K562 (cell line): ENCODE data around the gene HTR2B. TPM values are rescaled to one million over a fixed set of nuclear protein-coding genes. Genes with fewer than 3 reads are reported as not detected.

Experiments used
- ATAC-seq: fragments of 200-7000 bp; cut with Tn5 transposase; 3 replicates; pipeline ENCODE4 v1.9.1; 2020; ENCODE audit warnings: moderate library complexity
- BruUV-seq: library from RNA; stranded (reverse); fragments of 400-500 nt; replicated peaks from 2 replicates; lab custom pipeline; 2021; lab: Mats Ljungman, UMichigan
- CTCF ChIA-PET: fragments of 300-600 bp; formaldehyde crosslinking; extraction: SDS; loops from one replicate; lab custom pipeline; 2021; ENCODE audit warnings: low intra/inter-chr PET ratio; lab: Yijun Ruan, JAX
- POLR2A ChIA-PET: fragments of 300-600, 350-650 bp; sonication (Branson Sonifier 250); formaldehyde crosslinking; extraction: SDS; loops from one replicate; lab custom pipeline; 2021; ENCODE audit warnings: antibody characterized with exemption, inconsistent platforms; lab: Yijun Ruan, JAX
- DNase-seq, 4 experiments: peaks; one replicate each; pipeline versions ENCODE4 v3.0.0 to v3.0.0-alpha.2; 2011 to 2018; ENCODE audit warnings: low spot score in 3 of 4, mixed read lengths in 3 of 4; ENCODE audit errors: extremely low read depth in 1 of 4
- FAIRE-seq: peaks from 2 replicates; lab custom pipeline; 2011; peaks lifted over from hg19 to GRCh38; lab: Jason Lieb, UNC
- H2AFZ ChIP-seq: 2 replicates; pipeline ENCODE4 v1.6.0; 2011; ENCODE audit warnings: low read depth, low read length, control low read depth, inconsistent platforms
- H3K27ac ChIP-seq: fragments of 200-600 bp; 3 replicates; pipeline ENCODE4 v1.8.0; 2011; ENCODE audit warnings: low read depth, mild to moderate bottlenecking, control low read depth, inconsistent platforms, low read length, moderate library complexity, mixed read lengths; ENCODE audit errors: extremely low read depth
- H3K27me3 ChIP-seq, 2 experiments: fragments of 300-600 bp in 1 of 2; 2 replicates in 1 of 2; 3 replicates in 1 of 2; pipeline versions ENCODE4 v1.6.0 to v1.8.0; 2011; ENCODE audit warnings: inconsistent platforms in 2 of 2, low read length in 2 of 2, mild to moderate bottlenecking in 1 of 2, mixed read lengths in 1 of 2, moderate library complexity in 1 of 2; ENCODE audit not compliant: control insufficient read depth in 2 of 2, insufficient read depth in 2 of 2
- H3K36me3 ChIP-seq: fragments of 300-600 bp; 3 replicates; pipeline ENCODE4 v1.8.0; 2011; ENCODE audit warnings: mild to moderate bottlenecking, low read length, inconsistent platforms; ENCODE audit not compliant: control insufficient read depth, insufficient read depth
- H3K4me1 ChIP-seq, 2 experiments: fragments of 200-600 bp in 1 of 2; replicated peaks in 1 of 2; 2 replicates in 1 of 2; 3 replicates in 1 of 2; pipeline versions ENCODE4 v1.5.1 to v1.8.0; 2011; ENCODE audit warnings: inconsistent platforms in 2 of 2, low read length in 2 of 2, mild to moderate bottlenecking in 1 of 2, mixed read lengths in 1 of 2, moderate library complexity in 1 of 2; ENCODE audit not compliant: control insufficient read depth in 2 of 2, insufficient read depth in 2 of 2
- H3K4me2 ChIP-seq: 2 replicates; pipeline ENCODE4 v1.6.1; 2011; ENCODE audit warnings: low read length, control low read depth, inconsistent platforms, mixed read lengths; ENCODE audit not compliant: insufficient read depth
- H3K4me3 ChIP-seq: fragments of 200-600 bp; sonication (generic), shearing (Covaris generic); 2 replicates; pipeline ENCODE4 v1.5.1; 2016; ENCODE audit warnings: control low read depth, inconsistent platforms
- H3K79me2 ChIP-seq: fragments of 200-600 bp; 3 replicates; pipeline ENCODE4 v1.8.0; 2011; ENCODE audit warnings: low read length, inconsistent platforms; ENCODE audit not compliant: control insufficient read depth, insufficient read depth
- H3K9ac ChIP-seq, 2 experiments: 2 replicates each; pipeline versions ENCODE4 v1.6.0 to v1.6.1; 2011; ENCODE audit warnings: low read depth in 2 of 2, low read length in 2 of 2, control low read depth in 1 of 2, inconsistent platforms in 1 of 2, mild to moderate bottlenecking in 1 of 2, mixed read lengths in 1 of 2; ENCODE audit not compliant: insufficient read depth in 1 of 2
- H3K9me1 ChIP-seq: one replicate; pipeline ENCODE4 v1.6.0; 2011; ENCODE audit warnings: inconsistent platforms, mild to moderate bottlenecking, low read length, moderate library complexity; ENCODE audit not compliant: control insufficient read depth, insufficient read depth
- H3K9me3 ChIP-seq: replicated peaks from 2 replicates; pipeline ENCODE4 v1.5.1; 2011; ENCODE audit warnings: low read depth, low read length, inconsistent platforms; ENCODE audit not compliant: control insufficient read depth, insufficient read depth
- H4K20me1 ChIP-seq: replicated peaks from 2 replicates; pipeline ENCODE4 v1.6.1; 2011; ENCODE audit warnings: low read length, inconsistent platforms, mixed read lengths; ENCODE audit not compliant: control insufficient read depth, insufficient read depth
- NFIX ChIP-seq: fragments of 250-450 bp; sonication (Bioruptor Pico); IDR thresholded peaks from 2 replicates; pipeline ENCODE4 v1.4.0; 2020; ENCODE audit warnings: low read depth, mild to moderate bottlenecking, moderate library complexity
- NR2C1 ChIP-seq, 2 experiments: fragments of 450-650 bp; IDR thresholded peaks; 2 replicates each; pipeline ENCODE4 v1.6.1; 2017; ENCODE audit warnings: mild to moderate bottlenecking in 2 of 2, antibody characterized with exemption in 1 of 2, inconsistent platforms in 1 of 2, missing compliant biosample characterization in 1 of 2, missing genetic modification characterization in 1 of 2
- ZFP1 ChIP-seq: fragments of 450-650 bp; formaldehyde crosslinking; IDR thresholded peaks from 2 replicates; pipeline ENCODE4 v1.4.0; 2020; ENCODE audit warnings: mild to moderate bottlenecking, mixed read lengths
- WGBS: fragments of 100-300 bp; shearing (Covaris generic); methylation state at CpG from one replicate; pipeline ENCODE4 v1.1.6; 2016; ENCODE audit warnings: low coverage, mixed read lengths; ENCODE audit not compliant: insufficient coverage; ENCODE audit errors: missing lambda C conversion rate; 5-methylcytosine and 5-hydroxymethylcytosine counted together
- in situ Hi-C: fragments of 300-500 bp; cut with MboI; formaldehyde crosslinking; loops from 4 replicates; pipeline ENCODE4 v1.15.0; 2018; ENCODE audit warnings: inconsistent platforms, mixed read lengths
- intact Hi-C: fragments of 100-400 bp; cut with micrococcal nuclease; formaldehyde crosslinking; loops from 2 replicates; pipeline ENCODE4 v1.14.2; 2022
- polyA plus RNA-seq, 8 experiments: library from polyadenylated mRNA; depleted of rRNA in 4 of 8; stranded (reverse) in 5 of 8; unstranded in 3 of 8; fragments of >200 nt; fragmentation: Nextera tagmentation in 2 of 8; fragmentation: Illumina TruSeq in 1 of 8; extraction: Ambion mirVana in 2 of 8; extraction: Trizol in 1 of 8; gene quantifications; 2 replicates each; pipeline versions ENCODE4 v1.2.1 to v1.2.3, GENCODE V29; 2011 to 2014; ENCODE audit warnings: inconsistent platforms in 1 of 8, missing spikeins in 1 of 8
- total RNA-seq, 7 experiments: library from RNA; depleted of rRNA in 6 of 7; stranded (reverse); fragments of >200 nt in 6 of 7; fragmentation: Illumina TruSeq in 2 of 7; extraction: Trizol in 2 of 7; gene quantifications; 2 replicates each; pipeline versions ENCODE4 v1.2.1 to v1.2.3, GENCODE V29; 2011 to 2021; ENCODE audit warnings: low replicate concordance in 1 of 7
- TF ChIP-seq, protein P1 (sequence below): sonication (generic); formaldehyde crosslinking; IDR thresholded peaks from 2 replicates; pipeline ENCODE4 v1.8.1; 2023; ENCODE audit warnings: mild to moderate bottlenecking, missing genetic modification reagents, moderate library complexity

The HTR2B gene
- total and polyA plus RNA-seq, 9 of the 15 experiments (the other 6 are each of a cell fraction or from before 2014, with no cell fraction given), result not detected

DNA sequence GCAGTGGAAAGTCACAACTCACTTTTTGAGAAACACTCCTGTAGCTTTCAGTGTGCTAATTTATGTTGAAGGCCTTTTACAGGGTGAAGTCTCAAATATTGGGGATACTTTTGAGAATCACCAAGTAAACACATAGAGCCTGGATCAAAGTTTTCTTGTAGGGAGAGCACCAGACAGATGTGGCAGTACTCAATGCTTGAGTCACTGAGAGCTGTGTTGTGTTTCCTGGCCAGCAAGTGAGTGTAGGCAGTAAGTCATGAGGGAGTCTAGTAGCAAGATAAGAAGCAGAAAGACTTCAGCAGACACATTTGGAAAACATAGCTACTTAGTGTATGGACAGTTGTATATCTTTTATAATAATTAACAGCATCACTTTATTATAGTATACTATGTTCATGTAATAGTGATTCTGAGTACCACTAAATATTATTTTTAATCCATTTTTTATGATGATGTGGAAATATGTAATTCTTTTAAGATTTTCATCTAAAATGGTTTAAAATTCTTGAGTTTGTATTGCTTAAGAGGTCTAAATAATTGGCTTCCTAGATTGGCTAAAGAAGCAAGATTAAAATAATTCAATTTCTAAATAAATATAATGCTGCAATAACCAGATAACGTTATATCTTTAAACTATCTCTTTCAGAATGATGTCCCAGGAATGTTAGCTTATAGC lies 55.3 kb downstream of the HTR2B start:
- Histone ChIP-seq H3K27me3 (no peaks in the 10 kb centered on the region), H4K20me1 (no peaks in the 10 kb centered on the region), H3K4me3 (no peak overlapping the region), H3K9me3 (no peaks in the 10 kb centered on the region), H3K4me1 (peaks cover 0 to 5% of the 10 kb centered on the region in 2 experiments; a peak in 1 of 5 replicates), H3K36me3 (peaks cover 88% of the 10 kb centered on the region), H2AFZ (no peak overlapping the region), H3K27ac (no peak overlapping the region), H3K9ac (no peak overlapping the region; a peak in 1 of 4 replicates), H3K4me2 (no peak overlapping the region), H3K9me1 (no peaks in the 10 kb centered on the region), H3K79me2 (no peaks in the 10 kb centered on the region; the same call in 2 of the 3 replicates)
- TF ChIP-seq, protein P1, sequence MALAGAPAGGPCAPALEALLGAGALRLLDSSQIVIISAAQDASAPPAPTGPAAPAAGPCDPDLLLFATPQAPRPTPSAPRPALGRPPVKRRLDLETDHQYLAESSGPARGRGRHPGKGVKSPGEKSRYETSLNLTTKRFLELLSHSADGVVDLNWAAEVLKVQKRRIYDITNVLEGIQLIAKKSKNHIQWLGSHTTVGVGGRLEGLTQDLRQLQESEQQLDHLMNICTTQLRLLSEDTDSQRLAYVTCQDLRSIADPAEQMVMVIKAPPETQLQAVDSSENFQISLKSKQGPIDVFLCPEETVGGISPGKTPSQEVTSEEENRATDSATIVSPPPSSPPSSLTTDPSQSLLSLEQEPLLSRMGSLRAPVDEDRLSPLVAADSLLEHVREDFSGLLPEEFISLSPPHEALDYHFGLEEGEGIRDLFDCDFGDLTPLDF (CRISPR knock-in tag), result no peak
- TF ChIP-seq NR2C1 (IDR thresholded peaks at IDR 0.05) (no peak), NR2C1 (tag; IDR thresholded peaks at IDR 0.05) (no peak), NFIX (no peak), ZFP1 (CRISPR knock-in tag) (no peak)
- ChIA-PET POLR2A (interaction anchor here (0.7 kb wide), 1 partner anchor 13 kb away, joined by 3 read pairs; the partner anchor contains the start of gene PSMD1), CTCF (no interaction called here)
- FAIRE-seq (no peak), DNase-seq (peak in 1 of 4 experiments; percentile 24), ATAC-seq (peak; percentile 50; the same call in 2 of the 3 replicates)
- WGBS, result 93% methylated on average over 1 of the region's 1 CpG
- intact Hi-C loops, result loop anchor here (5.0 kb wide), 1 partner anchor 443 kb away; no protein-coding TSS in a partner anchor
- in situ Hi-C loops, result no loop called here
- BruUV-seq, result no TSS peak
